Fibroblast of lung (primary cell): ENCODE data around the gene PRKCI. TPM values are rescaled to one million over a fixed set of nuclear protein-coding genes. Genes with fewer than 3 reads are reported as not detected.

ENCODE experiments used
- DNase-seq, 2 donors: peaks; one replicate each; pipeline versions ENCODE4 v3.0.0 to v3.0.0-alpha.2; 2010; ENCODE audit warnings: low read depth in 2 of 2
- H2AFZ ChIP-seq: 2 replicates; pipeline ENCODE4 v1.5.1; 2012; ENCODE audit warnings: low read length, control low read depth, inconsistent platforms
- H3K27ac ChIP-seq: 2 replicates; pipeline ENCODE4 v1.5.1; 2011; ENCODE audit warnings: low read length, control low read depth; ENCODE audit not compliant: insufficient read depth
- H3K27me3 ChIP-seq: 2 replicates; pipeline ENCODE4 v1.5.1; 2011; ENCODE audit warnings: mild to moderate bottlenecking, low read length; ENCODE audit not compliant: control insufficient read depth, insufficient read depth
- H3K36me3 ChIP-seq: 2 replicates; pipeline ENCODE4 v1.5.1; 2011; ENCODE audit warnings: low read length; ENCODE audit not compliant: control insufficient read depth, insufficient read depth
- H3K4me1 ChIP-seq: 2 replicates; pipeline ENCODE4 v1.5.1; 2011; ENCODE audit warnings: low read length; ENCODE audit not compliant: control insufficient read depth, insufficient read depth; ENCODE audit errors: extremely low read depth
- H3K4me2 ChIP-seq: 2 replicates; pipeline ENCODE4 v1.5.1; 2011; ENCODE audit warnings: low read length, control low read depth; ENCODE audit not compliant: insufficient read depth; ENCODE audit errors: extremely low read depth
- H3K4me3 ChIP-seq, 4 experiments: fragments of 200-600 bp in 1 of 4; sonication (generic) in 1 of 4; replicated peaks in 1 of 4; 2 replicates each; pipeline ENCODE4 v1.5.1; 2011 to 2016; ENCODE audit warnings: low read length in 4 of 4, low read depth in 3 of 4, mild to moderate bottlenecking in 3 of 4, control low read depth in 2 of 4, inconsistent platforms in 1 of 4, mixed read lengths in 1 of 4; ENCODE audit not compliant: insufficient read depth in 1 of 4; ENCODE audit errors: control extremely low read depth in 1 of 4
- H3K79me2 ChIP-seq: 2 replicates; pipeline ENCODE4 v1.5.1; 2012; ENCODE audit warnings: mild to moderate bottlenecking, low read length, inconsistent platforms; ENCODE audit not compliant: control insufficient read depth, insufficient read depth
- H3K9ac ChIP-seq: 2 replicates; pipeline ENCODE4 v1.5.1; 2011; ENCODE audit warnings: mild to moderate bottlenecking, low read length, control low read depth; ENCODE audit not compliant: insufficient read depth
- H3K9me3 ChIP-seq: 2 replicates; pipeline ENCODE4 v1.5.1; 2012; ENCODE audit warnings: low read depth, low read length; ENCODE audit not compliant: control insufficient read depth, insufficient read depth
- H4K20me1 ChIP-seq: 2 replicates; pipeline ENCODE4 v1.5.1; 2011; ENCODE audit warnings: low read length; ENCODE audit not compliant: control insufficient read depth, insufficient read depth; ENCODE audit errors: extremely low read depth
- CTCF ChIP-seq, 2 donors: IDR thresholded peaks in 1 of 2; conservative IDR thresholded peaks in 1 of 2; 1 replicate in 1 of 2; 2 replicates in 1 of 2; pipeline ENCODE4 v1.5.1; 2011 to 2012; ENCODE audit warnings: low read length in 2 of 2, control low read depth in 1 of 2, inconsistent platforms in 1 of 2, low read depth in 1 of 2, mild to moderate bottlenecking in 1 of 2
- EZH2 ChIP-seq: IDR thresholded peaks from 2 replicates; pipeline ENCODE4 v1.5.1; 2012; ENCODE audit warnings: low read length, control low read depth, mild to moderate bottlenecking; ENCODE audit errors: missing control alignments
- polyA minus RNA-seq: library from RNA; depleted of rRNA, polyadenylated mRNA; stranded (reverse); fragments of >200 nt; gene quantifications from 2 replicates; pipeline ENCODE4 v1.2.3, GENCODE V29; 2011; ENCODE audit warnings: low replicate concordance
- polyA plus RNA-seq, 2 donors: library from polyadenylated mRNA; depleted of rRNA in 1 of 2; stranded (reverse) in 1 of 2; unstranded in 1 of 2; fragments of >200 nt; gene quantifications; 2 replicates each; pipeline ENCODE4 v1.2.1, GENCODE V29; 2011 to 2012; ENCODE audit warnings: missing spikeins in 1 of 2
- total RNA-seq: library from RNA; depleted of rRNA; stranded (reverse); fragments of >200 nt; gene quantifications from 2 replicates; pipeline ENCODE4 v1.2.1, GENCODE V29; 2014

PRKCI gene
- total RNA-seq = 80.3 and 183 TPM in 2 replicates
- 39.3 and 68.7 TPM in 2 replicates for polyA plus RNA-seq
- polyA plus RNA-seq (2012) = 20.1 and 31.9 TPM in 2 replicates
- polyA minus RNA-seq = 4.5 and 5.8 TPM in 2 replicates

DNA sequence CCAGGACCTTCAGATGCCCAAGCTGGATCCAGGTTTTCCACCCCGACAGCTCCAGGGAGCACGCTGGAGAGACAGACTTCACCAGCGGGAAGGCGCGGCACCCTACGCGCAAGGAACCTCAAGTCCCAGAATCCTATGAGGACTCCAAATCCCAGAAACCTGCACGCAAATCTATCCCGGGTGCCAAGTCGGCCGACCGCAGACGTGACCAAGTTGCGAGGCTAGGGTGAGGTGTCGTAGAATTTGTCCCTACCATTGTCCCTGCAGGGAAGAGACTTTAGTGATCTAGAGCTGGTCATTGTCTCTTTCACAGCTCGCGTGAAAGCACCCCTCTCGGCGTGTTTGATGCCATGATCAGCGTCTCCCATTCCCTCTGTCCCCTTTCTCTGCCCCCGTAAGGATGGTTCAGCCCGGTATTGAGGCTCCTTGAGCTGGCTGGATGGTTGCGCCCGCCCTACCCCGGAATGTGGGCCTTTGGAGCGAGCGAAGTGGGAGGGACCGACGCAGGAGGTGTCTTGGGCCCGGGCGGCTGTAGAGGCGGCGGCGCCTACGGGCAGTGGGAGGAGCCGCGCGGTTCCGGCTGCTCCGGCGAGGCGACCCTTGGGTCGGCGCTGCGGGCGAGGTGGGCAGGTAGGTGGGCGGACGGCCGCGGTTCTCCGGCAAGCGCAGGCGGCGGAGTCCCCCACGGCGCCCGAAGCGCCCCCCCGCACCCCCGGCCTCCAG lies at the start of gene PRKCI:
Gene PRKCI (plus strand): TSS at position 501 of the 723 bp plus-strand sequence. CDS start 246 bp downstream, outside the sequence.
- H3K27ac ChIP-seq = peak within 1 kb of the TSS; percentile 100
- peak within 1 kb of the TSS; percentile 99 for H2AFZ ChIP-seq
- H3K4me2 ChIP-seq = peak within 1 kb of the TSS; percentile 90
- DNase-seq = peak; percentile 98
- peaks cover 22% of the 10 kb centered on the region for H3K79me2 ChIP-seq
- no peak for TF ChIP-seq CTCF (conservative IDR thresholded peaks at IDR 0.05 in 1 of 2, IDR thresholded peaks at IDR 0.05 in 1 of 2; ENCODE audit: low read depth in 1 of 2, low read length in 2 of 2)
- H3K4me1 ChIP-seq = peaks cover 2% of the 10 kb centered on the region
- no peaks in the 10 kb centered on the region for H4K20me1 ChIP-seq
- peak within 1 kb of the TSS; percentile 98 for H3K9ac ChIP-seq
- no peaks in the 10 kb centered on the region for H3K9me3 ChIP-seq
- peak within 1 kb of the TSS; percentile 79 to 90 (median 86) for H3K4me3 ChIP-seq
- H3K36me3 ChIP-seq = no peaks in the 10 kb centered on the region
- H3K27me3 ChIP-seq = no peaks in the 10 kb centered on the region

DNA sequence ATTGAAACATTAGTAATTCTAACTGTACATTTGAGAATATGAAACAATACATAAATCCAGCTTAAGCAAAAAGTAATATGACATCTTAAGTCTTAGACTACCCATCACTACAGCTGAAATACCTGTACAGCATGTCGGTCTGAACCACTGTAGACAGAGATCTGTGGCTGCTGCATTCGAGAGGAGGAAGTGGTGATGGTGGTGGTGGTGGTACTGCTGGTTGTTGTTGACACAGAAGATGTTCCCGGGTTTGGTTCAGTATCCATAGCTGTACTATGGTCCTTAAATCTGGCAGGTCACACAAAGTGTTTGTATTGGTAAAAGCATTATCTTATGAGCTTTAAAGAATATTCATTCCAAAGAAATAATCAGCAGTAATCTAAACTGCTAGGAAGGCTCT lies 43.6 kb upstream of the PRKCI start:
- H3K4me3 ChIP-seq = peak overlapping the region in 2 of 4 experiments; percentile 96
- no peaks in the 10 kb centered on the region for H3K27me3 ChIP-seq
- DNase-seq = no peak
- H3K4me1 ChIP-seq = no peaks in the 10 kb centered on the region
- TF ChIP-seq EZH2 (no peak), CTCF (conservative IDR thresholded peaks at IDR 0.05 in 1 of 2, IDR thresholded peaks at IDR 0.05 in 1 of 2; ENCODE audit: low read depth in 1 of 2, low read length in 2 of 2) (no peak)
- no peak overlapping the region for H3K4me2 ChIP-seq
- no peak overlapping the region for H3K27ac ChIP-seq
- H4K20me1 ChIP-seq = no peaks in the 10 kb centered on the region
- H2AFZ ChIP-seq = no peak overlapping the region
- no peaks in the 10 kb centered on the region for H3K36me3 ChIP-seq
- H3K9me3 ChIP-seq = no peaks in the 10 kb centered on the region
- peaks cover 53% of the 10 kb centered on the region for H3K79me2 ChIP-seq
- H3K9ac ChIP-seq = no peak overlapping the region

DNA sequence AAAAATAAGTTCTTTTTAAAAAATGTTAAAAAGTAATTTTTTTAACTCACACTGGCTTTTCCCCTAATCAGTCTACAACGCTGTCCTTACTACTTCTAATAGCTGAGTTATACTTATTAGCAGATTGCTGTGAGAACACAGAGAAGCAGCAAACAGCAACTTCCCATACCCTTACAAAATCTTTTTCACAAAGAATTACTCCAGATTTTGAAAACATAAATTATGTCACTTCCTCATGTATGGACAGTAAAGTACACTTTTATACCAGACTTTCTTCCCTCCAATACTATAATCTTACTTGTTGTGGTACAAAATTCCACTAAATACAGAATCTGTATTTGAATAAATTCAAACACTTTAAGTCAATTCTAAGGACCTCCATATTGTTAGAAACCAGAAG lies 42.8 kb upstream of the PRKCI start:
- H3K9ac ChIP-seq = no peak overlapping the region
- no peaks in the 10 kb centered on the region for H3K27me3 ChIP-seq
- no peak overlapping the region for H3K27ac ChIP-seq
- no peak for DNase-seq
- H4K20me1 ChIP-seq = no peaks in the 10 kb centered on the region
- H3K4me2 ChIP-seq = peak overlapping the region; percentile 84
- H2AFZ ChIP-seq = no peak overlapping the region
- TF ChIP-seq CTCF (conservative IDR thresholded peaks at IDR 0.05 in 1 of 2, IDR thresholded peaks at IDR 0.05 in 1 of 2; ENCODE audit: low read depth in 1 of 2, low read length in 2 of 2) (no peak), EZH2 (no peak)
- no peaks in the 10 kb centered on the region for H3K9me3 ChIP-seq
- peak overlapping the region; percentile 54 to 96 (median 96) for H3K4me3 ChIP-seq
- no peaks in the 10 kb centered on the region for H3K36me3 ChIP-seq
- H3K4me1 ChIP-seq = no peaks in the 10 kb centered on the region
- peaks cover 50% of the 10 kb centered on the region for H3K79me2 ChIP-seq
